GM06990 (cell line): ENCODE measurements around the gene RAB6B.

ENCODE experiments used
- DNase-seq: peaks from one replicate; pipeline ENCODE4 v3.0.0-alpha.2; 2011; ENCODE audit not compliant: insufficient read length; ENCODE audit errors: extremely low read depth
- H3K27me3 ChIP-seq: replicated peaks from 2 replicates; pipeline ENCODE4 v1.6.0; 2011; ENCODE audit warnings: low read length; ENCODE audit not compliant: control insufficient read depth, insufficient read depth
- H3K36me3 ChIP-seq: 2 replicates; pipeline ENCODE4 v1.5.1; 2011; ENCODE audit warnings: low read length; ENCODE audit not compliant: control insufficient read depth, insufficient read depth
- H3K4me3 ChIP-seq: replicated peaks from 2 replicates; pipeline ENCODE4 v1.5.1; 2011; ENCODE audit warnings: low read depth, mild to moderate bottlenecking, control low read depth, low read length
- CTCF ChIP-seq: IDR thresholded peaks from 2 replicates; pipeline ENCODE4 v1.5.1; 2011; ENCODE audit warnings: low read length, control low read depth, mild to moderate bottlenecking, inconsistent platforms; ENCODE audit not compliant: insufficient read depth, poor library complexity, severe bottlenecking

Gene RAB6B

DNA sequence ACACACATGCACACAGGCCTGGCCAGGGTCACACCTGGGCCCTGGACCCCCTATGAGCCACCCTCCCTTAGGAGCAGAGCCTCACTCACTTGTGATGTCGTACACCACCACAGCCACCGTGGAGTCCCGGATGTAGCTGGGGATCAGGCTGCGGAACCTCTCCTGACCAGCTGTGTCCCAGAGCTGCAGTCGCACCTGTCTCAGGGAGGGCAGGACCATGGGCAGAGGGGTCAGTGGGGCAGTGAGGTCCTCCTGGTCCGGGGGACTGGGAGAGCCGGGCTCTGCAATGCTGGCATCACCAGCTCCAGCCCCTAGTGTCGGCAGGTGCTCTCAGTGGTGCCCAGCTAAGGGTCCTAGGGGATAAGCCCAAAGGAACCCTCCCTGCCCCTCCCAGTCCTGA lies 54.5 kb downstream of the RAB6B start:
- no peak for DNase-seq
- Histone ChIP-seq H3K36me3 (no peaks in the 10 kb centered on the region), H3K27me3 (peaks cover 4% of the 10 kb centered on the region), H3K4me3 (no peak overlapping the region)
- no peak for TF ChIP-seq CTCF

- TF ChIP-seq CTCF = no peak
- Histone ChIP-seq H3K27me3 (peaks cover 4% of the 10 kb centered on the region), H3K4me3 (no peak overlapping the region), H3K36me3 (no peaks in the 10 kb centered on the region)
- no peak for DNase-seq
These were observed 54.9 kb downstream of the RAB6B start for GRCh38 chr3:133840767-133841166.

DNA sequence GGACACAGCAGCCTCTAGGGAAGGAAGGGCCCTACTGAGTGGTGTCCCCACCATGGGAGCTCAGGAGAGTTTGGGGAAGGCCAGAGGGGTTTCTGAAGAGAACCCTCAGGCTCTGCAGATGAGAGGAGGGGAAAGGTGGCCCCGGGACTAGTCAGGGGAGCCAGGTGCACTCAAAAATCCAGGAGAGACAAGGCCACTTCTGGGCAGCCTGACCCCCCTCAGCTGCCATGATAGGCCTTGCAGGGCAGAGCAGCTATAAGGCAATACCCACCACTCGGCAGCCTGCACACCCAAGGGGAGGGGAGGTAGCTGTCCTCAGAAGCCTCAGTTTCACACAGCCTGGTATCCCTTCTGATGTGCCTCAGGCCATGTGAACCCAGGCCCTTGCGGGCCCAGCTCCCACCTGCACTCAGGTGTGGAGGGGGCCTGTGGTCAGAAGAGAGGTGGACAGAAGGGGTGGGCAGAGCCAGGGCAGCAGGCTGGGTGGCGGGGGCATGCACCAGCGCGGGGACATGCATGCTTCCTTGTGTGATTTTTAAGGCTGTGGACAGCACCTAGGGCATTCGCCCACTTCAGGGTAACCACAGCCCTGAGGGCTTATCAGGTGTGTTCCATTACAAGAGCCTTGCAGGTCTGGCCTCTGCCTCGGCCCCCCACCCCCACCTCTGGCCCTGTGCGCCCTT lies 55.5 kb downstream of the RAB6B start:
- H3K4me3 ChIP-seq = no peak overlapping the region
- no peak for DNase-seq
- peaks cover 4% of the 10 kb centered on the region for H3K27me3 ChIP-seq
- TF ChIP-seq CTCF = no peak
- no peaks in the 10 kb centered on the region for H3K36me3 ChIP-seq

GRCh38 chr3:133838916-133839800 lies 56.5 kb downstream of the RAB6B start:
- H3K36me3 ChIP-seq = no peaks in the 10 kb centered on the region
- TF ChIP-seq CTCF = no peak
- H3K27me3 ChIP-seq = peaks cover 4% of the 10 kb centered on the region
- no peak overlapping the region for H3K4me3 ChIP-seq
- no peak for DNase-seq

GRCh38 chr3:133838296-133838789 lies 57.3 kb downstream of the RAB6B start:
- no peaks in the 10 kb centered on the region for H3K36me3 ChIP-seq

More at GRCh38 chr3:133838296-133838789, 57.3 kb downstream of the RAB6B start:
- TF ChIP-seq CTCF = no peak
- peaks cover 2% of the 10 kb centered on the region for H3K27me3 ChIP-seq
- DNase-seq = no peak
- H3K4me3 ChIP-seq = no peak overlapping the region
